GM19455 (cell line): Measurements from ENCODE around the gene B4GALT6.
"Not testable (repeated sequence)": the region's sequence is repeated elsewhere in the genome, so short reads cannot be mapped to it uniquely, and the experiment has no call there.

Experiments
- ATAC-seq: cut with Tn5 transposase; IDR thresholded peaks from one replicate; pipeline ENCODE4 v1.9.1; 2021; ENCODE audit not compliant: unreplicated experiment

Gene B4GALT6, protein sequence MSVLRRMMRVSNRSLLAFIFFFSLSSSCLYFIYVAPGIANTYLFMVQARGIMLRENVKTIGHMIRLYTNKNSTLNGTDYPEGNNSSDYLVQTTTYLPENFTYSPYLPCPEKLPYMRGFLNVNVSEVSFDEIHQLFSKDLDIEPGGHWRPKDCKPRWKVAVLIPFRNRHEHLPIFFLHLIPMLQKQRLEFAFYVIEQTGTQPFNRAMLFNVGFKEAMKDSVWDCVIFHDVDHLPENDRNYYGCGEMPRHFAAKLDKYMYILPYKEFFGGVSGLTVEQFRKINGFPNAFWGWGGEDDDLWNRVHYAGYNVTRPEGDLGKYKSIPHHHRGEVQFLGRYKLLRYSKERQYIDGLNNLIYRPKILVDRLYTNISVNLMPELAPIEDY

DNA sequence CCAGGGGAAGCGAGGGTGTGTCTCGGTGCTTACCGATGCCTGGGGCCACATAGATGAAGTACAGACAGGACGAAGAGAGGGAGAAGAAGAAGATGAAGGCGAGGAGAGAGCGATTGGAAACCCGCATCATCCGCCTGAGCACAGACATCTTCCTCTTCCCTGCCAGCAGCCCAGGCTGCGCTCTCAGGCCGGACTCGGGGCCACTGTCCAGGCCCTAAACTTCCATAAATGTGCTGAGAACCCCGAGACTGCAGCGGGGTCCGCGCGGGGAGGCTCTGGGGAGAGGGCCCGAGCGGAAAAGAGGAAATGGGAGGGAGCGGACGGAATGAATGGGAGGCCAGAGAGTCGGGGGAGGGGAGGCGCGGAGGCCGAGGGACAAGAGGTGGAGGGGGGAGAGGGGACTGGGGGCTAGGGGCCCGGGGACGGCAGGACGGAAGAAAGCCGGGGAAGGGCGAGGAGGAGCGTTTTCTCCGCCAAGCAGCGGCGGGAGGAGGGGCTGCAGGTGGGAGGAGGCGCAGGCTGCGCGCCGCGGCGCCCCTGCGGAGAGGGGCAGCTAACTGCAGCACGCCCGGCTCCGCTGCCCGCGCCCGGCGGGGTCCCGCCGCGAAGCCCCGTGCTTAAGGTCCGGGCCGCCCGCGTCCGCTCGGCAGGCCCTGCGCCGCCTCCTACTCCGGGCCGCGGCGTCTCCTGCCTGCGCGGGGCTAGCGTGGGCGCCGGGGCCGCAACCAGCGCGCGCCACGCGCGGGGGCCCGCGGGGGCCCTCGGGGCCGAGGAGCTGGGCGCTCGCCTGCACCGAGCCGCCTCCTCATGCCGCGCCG lies at the start of gene B4GALT6:
B4GALT6 (minus strand) TSS at position 303 of the 818 bp plus-strand sequence; CDS start at position 148, 155 bp downstream.
- ATAC-seq: peak; percentile 45

DNA sequence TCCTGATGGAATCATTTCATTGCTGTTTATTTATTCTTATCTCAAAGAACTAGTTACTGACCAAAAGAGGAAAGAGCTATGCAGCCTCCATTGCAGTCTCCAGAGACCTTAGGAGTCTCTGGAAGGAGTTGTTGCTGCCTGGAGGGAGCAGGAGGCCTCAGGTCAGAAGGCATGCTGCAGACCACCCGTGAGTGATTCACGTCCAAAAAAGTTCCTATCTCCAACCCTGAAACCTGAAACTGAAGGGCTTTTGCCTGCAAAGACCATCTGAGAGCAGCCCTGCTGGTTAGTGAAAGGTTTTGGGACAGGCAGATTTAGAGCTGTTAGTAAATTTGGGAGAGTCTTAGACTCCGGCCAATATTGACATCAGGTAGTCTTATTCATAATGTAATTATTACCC lies 47.2 kb upstream of the B4GALT6 start:
- no peak for ATAC-seq

DNA sequence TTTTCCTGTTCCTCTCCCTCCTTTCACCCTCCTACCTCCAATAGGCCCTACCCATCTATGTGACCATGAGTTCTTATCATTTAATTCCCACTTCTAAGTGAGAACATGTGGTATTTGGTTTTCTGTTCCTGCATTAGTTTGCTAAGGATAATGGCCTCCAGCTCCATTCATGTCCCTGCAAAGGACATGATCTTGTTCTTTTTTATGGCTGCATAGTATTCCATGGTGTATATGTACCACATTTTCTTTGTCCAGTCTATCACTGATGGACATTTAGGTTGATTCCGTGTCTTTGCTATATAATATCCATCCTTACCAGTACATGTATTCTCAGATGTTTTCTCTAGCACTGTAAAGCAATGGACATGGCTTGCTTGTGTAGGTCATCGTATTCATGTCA lies 44.8 kb upstream of the B4GALT6 start:
- not testable (repeated sequence) for ATAC-seq

DNA sequence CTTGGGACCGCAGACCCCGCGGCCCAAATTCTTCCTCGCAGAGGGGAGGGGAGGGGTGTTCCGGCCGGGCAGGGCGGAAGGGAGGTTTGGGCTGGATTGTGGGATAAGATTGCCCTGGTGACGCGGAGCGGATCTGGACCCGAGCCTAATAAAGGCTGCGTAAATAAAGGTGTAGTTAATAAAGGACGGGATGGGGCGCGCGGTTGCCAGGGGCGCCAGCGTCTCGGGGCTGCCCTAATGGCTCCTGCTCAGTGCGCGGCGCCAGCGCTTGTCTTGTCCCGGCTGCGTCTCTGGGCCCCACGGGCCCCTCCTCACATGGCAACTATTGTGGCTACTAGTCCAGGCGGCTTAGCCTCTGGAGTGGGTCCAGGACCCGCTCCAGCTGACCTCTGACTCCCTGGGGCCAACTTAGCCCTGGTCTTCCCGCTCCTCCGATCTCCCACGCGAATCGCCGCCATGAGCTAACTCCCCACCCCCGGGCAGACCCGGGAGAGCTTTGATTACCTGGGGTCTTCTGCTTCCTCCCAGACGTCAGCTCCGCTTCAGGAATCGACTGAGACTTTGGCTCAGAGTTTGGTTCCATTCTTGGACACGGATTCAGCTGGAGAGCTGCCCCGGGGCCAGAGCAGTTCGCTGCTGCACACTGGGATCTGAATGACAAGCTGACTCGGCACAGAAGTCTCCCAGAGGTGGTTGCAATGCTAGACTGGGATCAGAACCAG lies 39.8 kb upstream of the B4GALT6 start:
- ATAC-seq: no peak

DNA sequence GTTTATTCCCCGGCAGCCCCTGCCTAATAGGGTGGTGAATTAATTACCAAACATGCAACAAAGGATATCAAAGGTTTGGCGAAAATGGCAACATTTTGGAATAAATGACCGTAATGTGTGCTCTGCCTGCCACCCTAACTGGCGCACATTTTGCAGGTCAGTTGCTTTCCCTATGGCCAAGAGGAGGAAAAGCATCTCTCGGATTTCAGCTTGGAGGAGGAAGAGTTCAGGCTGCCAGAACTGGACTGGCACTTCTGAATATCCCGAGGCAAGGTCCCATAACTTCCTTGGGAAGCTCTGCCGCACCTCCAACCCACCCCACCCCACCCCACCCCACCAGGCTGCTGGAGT lies 39.2 kb upstream of the B4GALT6 start:
- no peak for ATAC-seq

DNA sequence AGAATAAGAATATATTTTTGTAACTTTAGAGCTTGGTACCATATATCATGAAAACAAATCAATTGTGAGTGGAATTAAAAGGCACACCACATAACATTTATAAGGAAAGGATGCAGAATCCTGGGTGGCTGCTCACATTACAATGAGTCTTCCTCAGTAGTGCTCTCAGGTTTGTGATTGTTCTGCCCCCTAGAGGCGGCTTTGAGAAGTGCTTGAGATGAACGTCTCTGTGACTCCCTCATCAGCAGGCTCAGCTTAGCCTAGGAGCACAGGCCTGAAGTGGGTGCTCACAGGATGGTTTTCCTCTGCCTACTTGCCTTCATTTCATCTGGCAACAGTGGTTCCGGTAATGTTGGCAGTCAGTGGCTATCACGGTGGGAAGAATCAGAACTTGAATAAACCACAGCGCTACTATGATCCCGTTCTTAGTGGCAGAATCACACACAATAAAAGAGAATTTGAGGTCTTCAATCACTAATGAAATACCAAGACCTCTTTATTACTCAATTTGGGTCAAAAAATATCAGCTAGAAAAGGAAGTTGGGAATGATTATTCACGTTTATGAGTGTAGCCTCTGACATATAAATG lies 38.1 kb upstream of the B4GALT6 start:
- ATAC-seq: peak; percentile 99

DNA sequence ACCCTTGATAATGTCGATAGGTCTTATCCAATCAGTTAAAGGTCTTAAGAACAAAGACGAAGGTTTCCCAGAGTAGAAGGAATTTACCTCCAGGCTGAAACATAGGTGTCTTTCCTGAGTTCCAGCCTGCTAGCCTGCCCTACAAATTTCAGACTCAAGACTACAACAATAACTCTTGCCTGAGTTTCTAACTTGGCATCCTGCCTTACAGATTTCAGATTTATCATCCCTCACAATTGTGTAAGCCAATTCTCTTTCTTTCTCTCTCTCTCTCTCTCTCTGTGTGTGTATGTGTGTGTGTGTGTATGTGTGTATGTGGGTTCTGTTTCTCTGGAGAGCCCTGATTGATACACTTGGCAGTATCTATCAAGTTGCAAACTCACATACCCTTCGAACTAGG lies 37.2 kb upstream of the B4GALT6 start:
- no peak for ATAC-seq

DNA sequence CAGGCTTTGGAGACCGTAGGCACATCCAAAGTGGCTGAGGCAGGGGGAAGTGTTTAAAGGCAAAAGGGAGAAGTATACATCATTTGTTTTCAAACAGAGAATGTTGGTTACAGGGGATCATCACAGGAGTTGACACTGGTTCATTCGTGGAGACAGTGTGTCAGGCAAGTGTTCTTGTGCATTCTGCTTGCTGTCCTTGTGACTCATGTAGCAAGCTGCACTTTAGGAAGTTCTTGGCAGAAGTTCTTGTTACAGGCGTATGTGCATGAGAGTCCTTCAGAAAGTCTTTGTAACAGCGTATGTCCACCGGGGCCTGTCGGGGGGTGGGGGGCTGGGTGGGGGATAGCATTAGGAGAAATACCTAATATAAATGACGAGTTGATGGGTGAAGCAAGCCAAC lies 36.5 kb upstream of the B4GALT6 start:
- no peak for ATAC-seq

DNA sequence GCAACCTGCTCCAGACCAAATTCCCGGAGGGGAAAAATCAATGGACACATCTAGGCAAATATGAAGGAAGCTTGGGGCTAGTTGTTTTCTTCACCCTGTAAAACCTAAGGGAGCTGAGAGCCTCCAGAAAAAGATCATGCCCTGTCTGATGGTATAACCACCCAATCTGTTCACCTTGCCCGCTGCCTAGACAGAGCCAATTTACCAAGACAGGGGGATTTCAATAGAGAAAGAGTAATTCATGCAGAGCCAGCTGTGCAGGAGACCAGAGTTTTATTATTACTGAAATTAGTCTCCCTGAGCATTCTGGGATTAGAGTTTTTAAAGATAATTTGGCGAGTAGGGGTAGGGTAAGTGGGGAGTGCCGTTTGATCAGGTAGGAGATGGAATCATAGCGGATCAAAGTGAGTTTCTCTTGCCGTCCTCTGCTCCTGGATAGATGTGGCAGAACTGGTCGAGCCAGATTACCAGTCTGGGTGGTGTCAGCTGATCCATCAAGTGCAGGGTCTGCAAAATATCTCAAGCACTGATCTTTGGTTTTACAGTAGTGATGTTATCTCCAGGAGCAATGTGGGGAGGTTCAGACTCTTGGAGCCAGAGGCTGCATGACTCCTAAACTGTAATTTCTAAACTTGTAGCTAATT lies 35.1 kb upstream of the B4GALT6 start:
- ATAC-seq: no peak

DNA sequence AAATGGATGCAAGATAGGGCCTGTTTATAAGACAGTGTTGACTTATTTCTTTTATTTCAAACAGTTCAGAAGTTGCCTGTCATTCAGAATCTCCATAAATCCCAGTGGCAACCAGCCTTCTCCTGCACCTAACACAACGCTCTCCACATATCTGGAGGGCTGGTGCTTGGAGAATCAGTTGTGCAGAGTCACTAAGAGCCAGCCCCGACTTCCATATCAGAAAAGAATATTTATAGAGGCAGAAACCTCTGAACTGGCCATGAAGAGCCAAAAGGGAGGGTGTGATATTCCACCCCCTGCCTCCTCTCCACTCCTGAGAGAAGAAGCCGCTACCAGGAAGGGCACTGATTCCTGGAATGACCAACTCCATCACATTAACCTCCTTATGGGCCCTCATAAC lies 34.0 kb upstream of the B4GALT6 start:
- no peak for ATAC-seq

DNA sequence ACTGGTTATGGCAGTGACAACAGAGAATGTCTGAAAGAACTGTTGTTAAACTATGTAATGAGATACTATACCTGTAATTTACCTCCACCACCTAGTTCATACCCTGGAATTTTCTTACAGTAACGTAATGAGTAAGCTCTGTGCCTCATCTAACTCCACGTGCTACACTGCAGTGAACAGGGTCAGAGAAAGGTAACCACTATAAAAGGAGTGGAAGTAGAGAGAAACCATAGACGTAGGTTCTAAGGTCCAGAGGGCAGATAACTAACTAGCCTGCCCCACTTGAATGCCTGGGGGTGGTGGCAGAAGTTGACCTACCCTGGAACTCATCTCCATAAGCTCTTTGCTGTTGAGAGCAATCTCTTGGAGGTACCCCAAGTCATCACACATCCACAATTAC lies 32.0 kb upstream of the B4GALT6 start:
- ATAC-seq: no peak

DNA sequence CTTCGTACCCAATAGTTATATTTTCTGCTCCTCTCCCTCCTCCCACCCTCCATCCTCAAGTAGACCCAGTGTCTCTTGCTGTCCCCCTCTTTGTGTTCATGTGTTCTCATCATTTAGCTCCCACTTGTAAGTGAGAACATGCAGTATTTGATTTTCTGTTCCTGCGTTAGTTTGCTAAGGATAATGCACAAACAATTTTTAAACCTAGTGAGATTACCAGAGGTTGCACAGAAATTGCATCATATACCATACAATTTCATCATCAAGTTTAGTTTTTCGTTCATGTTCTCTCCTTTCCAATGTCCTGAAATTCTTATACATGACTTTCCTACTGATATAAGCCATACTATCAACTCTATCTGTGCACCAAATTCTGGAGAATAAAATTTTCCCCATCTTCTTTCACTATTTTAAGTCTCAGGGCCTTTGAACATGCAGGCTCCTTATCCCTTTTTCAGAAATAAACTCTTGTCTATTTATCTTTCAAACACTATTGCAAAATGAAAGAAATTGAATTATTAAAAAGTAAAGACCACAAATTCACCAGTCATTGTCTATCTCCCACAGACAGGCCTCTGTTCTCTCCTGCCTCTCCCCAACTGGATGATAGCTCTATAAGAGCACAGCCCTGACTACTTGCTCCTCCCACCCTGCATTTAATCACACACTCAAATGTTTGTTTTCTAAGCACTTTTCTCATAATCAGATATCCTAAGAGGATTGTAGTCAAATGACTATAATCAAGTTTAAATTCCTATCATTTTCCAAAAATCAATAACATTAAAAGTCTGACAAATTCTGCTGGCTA lies 27.2 kb upstream of the B4GALT6 start:
- no peak for ATAC-seq

DNA sequence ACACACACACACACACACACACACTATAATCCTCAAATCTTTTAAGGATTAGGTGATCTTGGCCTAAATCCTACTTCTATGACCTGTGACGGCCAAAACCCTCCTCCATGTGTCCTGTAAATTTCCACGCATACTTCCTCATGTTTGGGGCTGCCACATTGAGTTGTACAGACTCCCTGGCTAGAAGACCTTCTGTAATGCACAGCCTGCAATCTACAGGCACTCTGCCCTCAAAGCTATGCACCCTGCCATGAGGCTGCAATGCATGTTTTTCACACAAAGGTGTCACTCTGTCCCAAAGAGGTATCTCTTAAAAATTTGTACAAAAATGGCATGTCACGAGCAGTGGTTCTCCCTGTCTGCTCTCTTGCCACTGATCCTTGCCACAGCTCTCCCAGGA lies 26.4 kb upstream of the B4GALT6 start:
- no peak for ATAC-seq

DNA sequence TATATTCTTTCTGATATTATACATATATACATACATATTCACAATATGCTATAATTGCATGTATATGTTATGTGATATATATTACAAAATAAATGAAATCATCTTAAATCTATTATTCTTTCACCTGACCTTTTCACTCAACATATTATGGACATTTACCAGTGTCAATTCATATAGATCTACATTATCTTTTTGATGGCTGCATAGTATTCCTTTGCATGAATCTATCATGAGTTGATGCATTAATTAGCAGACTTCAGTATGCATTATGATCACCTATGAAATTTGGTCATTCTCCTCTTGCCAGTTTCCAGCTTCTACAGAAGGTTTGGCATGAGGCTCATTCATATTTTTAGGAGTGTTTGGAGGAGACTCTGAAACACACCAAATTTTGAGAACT lies 23.4 kb upstream of the B4GALT6 start:
- no peak for ATAC-seq

DNA sequence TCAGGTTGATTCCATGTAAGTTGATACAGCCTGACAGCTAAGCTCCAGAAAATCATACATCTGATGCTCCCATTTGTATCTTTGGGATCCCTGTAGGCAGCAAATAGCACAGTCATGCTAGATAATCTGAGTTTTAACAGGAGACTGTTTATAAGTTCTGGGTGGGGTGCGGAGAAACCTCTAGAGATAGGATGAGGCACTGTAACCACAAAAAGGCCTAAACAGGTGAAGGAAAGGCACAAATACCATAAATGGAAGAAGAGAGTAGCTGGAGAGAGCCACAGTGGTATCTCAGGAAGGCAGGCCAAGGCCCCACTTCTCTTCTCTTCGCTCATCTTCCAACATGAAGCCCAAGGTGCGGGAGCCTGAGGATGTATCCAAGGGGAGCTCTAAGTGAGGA lies 18.1 kb upstream of the B4GALT6 start:
- no peak for ATAC-seq

DNA sequence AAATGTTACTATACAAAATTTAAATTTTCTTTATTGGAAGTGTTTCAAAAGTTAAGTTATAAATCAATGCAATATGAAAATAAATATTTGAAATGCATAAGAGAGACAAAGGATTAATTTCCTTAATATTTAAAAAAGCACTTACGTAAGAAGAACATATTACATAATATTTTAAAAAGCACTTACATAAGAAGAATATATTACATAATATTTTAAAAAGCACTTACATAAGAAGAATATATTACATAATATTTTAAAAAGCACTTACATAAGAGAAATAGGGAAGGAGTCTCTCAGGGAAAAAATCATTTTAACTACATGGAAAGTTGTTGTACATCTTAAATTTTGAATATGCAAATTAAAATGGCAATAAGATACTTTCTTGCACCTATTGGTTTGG lies 17.4 kb upstream of the B4GALT6 start:
- ATAC-seq: no peak

DNA sequence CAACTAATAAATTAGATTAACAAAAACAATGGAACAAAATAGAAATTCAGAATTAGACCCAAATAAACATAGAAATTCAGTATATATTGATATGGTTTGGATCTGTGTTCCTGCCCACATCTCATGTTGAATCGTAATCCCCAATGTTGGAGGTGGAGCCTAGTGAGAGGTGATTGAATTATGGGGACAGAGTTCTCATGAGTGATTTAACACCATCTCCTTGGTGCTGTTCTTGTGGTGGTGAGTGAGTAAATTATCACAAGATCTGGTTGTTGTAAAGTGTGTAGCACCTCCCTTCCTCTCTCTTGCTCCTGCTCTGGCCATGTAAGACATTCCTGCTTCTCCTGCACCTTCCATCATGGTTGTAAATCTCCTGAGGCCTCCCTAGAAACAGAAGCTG lies 16.6 kb upstream of the B4GALT6 start:
- ATAC-seq: no peak

DNA sequence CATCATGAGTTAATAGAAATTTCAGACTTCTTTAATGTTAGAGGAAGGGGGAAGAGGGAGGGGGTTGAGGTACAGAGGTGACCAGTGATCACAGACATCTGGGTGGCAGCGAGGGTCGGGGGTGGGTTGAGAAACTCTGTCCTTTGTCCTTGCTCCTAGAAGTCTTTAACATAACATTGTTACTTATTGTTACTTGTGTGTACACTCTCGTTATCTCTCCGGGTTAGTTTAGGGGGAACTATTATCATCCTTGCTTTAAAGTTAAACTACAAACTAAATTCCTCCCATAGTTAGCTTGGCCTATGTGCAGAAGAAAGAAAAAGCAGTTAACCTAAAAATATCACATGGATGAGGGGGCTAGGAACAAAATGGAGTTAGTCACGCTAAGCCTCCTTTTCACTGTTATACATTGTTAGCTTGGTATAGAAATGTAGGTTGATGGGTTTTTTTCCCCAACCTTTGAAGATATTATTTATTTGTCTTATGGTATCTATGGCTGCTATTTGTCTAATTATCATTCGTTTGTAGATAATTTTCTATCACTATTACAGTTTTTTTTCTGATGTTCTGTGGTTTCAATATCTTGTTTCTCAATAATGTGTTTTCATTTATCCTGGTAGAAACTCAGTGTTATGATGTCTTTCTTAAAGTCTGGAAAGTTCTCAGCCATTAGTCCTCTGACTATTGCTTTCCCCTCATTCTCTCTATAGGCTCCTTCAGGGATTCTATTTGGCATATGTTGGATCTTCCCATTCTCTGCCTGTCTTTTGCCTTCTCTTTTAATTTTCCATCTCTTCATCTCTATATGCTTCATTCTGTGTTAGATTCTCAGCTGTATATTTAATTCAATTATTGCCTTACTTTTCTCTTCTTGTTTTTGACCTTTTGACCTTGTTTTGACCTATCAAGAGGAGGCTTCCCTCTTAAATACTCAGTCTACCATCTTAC lies 13.2 kb upstream of the B4GALT6 start:
- ATAC-seq: no peak

DNA sequence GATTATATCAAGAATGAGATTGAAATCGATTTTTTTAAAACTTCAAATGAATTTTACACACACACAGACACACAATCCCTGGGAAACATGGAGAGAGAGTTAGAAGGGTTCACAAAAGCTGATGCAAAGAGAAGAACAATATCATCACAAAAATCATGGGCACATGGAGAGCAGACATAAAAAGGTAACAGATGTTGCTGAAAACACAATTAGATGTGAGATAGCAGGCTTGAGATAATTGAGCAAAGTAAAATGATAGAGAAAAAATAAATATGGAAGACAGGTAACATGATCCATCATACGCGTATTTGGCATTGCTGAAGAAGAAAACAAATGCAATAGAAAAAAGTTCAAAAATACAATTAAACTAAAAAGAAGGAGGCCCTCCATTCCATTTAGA lies 11.6 kb upstream of the B4GALT6 start:
- ATAC-seq: no peak
